ENCODE data around the gene MTRFR.
"Not testable (repeated sequence)": the region's sequence is repeated elsewhere in the genome, so short reads cannot be mapped to it uniquely, and the experiment has no call there.

The MTRFR gene

DNA sequence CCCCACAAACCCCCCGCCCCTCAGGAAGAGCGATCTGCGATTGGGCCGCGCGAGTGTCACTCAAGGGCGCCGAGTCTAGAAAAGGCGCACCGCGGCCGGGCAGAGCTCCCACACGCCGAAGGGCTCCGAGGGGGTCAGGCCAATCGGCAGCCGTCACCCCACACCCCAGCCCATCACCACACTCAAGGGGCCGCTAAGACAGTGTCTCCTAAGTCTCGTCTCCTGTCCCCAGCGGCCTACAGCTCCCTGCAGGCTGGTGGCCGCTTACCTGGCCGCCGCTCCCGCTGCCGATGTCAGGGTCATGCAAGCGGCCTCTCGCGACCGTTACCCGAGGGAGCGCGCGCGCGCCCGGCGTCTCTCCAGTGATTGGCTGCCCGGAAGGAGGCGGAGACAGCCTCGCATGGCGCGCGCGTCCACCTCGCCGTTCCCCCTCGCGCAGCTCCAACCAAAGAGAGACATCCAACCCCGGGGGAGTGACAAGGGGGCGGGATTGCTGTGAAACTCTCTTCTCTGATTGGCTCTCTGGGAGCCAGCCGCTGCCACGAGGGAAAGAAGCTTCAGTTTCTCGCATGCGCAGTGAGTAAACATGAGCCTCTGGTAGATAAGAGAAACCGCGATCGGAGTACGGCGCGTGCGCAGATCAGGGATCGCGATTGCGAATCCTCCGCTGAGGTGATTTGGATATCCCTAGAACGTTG lies at the start of gene MTRFR, which contains the start of gene MPHOSPH9:
TSS of gene MTRFR (plus strand) at position 630 of the 698 bp plus-strand sequence. CDS start 20,239 bp downstream, outside the sequence.
TSS of gene MPHOSPH9 (minus strand) at position 335 of the 698 bp plus-strand sequence. CDS start 2,777 bp downstream, outside the sequence.
- DNase-seq (ENCODE audit: low spot score): peak; percentile 100

DNA sequence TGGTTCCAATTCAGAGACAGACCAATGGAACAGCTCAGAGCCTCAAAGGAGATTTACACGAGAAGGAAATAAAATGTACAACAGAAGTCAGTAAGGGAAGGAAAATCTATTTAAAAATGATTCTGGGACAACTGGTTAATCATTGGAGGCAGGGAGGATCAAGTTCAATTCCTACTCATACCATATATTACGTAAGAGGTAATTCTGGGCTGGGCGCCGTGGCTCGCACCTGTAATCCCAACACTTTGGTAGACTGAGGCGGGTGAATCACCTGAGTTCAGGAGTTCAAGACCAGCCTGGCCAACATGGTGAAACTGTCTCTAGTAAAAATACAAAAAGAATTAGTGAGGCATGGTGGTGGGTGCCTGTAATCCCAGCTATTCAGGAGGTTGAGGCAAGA lies 45.6 kb upstream of the MTRFR start:
- DNase-seq (ENCODE audit: low spot score): no peak

DNA sequence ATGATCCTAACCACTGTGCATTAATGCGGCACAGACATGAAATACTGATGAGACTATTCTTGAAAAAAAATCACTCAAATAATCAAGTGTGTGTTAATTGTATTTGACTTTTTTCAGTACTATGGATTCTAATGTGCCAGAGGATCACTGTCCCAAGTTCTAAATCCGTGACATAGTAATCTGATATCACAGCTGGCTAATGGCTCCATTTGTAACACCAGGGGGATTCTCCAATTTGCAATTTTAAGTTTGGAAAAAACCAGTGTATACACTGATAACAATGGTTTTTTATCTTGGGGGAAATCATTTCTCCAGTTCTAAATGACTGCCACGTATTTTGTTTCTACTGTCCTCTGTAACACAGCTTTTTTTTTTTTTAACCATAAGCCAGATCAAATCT lies 33.3 kb upstream of the MTRFR start:
- no peak for DNase-seq (ENCODE audit: low spot score)

DNA sequence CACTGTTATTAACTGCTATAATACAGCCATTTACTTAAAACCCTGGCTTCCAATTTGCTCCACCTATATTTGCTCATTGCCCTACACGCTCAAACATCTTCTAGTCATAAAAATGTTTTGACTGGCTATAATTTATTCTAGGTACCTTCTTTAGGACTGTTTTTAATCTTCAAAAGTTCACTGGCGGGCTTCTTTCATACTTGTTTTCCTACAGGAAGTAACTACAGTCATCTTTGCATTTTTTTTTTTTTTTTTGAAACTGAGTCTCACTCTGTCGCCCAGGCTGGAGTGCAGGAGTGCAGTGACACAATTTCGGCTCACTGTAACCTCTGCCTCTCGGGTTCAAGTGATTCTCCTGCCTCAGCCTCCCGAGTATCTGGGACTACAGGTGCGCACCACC lies 32.8 kb upstream of the MTRFR start:
- DNase-seq (ENCODE audit: low spot score): no peak

DNA sequence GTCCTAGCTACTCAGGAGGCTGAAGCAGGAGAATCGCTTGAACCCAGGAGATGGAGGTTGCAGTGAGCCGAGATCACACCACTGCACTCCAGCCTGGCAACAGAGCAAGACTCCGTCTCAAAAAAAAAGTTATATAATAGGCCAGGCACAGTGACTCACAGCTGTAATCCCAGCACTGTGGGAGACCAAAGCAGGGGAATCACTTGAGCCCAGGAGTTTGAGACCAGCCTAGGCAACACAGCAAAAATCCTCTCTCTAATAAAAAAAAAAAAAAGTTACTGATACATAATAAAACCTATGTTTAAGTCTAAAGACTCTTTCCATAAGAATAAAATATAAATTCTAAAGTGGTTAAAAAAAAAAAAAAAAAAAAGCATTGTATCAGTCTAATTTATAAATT lies 26.4 kb upstream of the MTRFR start:
- not testable (repeated sequence) for DNase-seq (ENCODE audit: low spot score)

DNA sequence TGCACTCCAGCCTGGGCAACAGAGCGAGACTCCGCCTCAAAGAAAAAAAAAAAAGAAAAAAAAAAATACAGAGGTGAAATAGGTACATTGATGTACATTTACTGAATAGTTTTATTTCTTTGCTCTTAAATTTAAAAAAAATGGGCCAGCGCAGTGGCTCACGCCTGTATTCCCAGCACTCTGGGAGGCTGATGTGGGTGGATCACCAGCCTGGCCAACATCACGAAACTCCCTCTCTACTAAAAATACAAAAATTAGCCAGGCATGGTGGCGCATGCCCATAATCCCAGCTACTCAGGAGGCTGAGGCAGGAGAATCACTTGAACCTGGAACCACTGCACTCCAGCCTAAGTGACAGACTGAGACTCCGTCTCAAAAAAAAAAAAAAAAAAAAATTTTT lies 25.4 kb upstream of the MTRFR start:
- not testable (repeated sequence) for DNase-seq (ENCODE audit: low spot score)

DNA sequence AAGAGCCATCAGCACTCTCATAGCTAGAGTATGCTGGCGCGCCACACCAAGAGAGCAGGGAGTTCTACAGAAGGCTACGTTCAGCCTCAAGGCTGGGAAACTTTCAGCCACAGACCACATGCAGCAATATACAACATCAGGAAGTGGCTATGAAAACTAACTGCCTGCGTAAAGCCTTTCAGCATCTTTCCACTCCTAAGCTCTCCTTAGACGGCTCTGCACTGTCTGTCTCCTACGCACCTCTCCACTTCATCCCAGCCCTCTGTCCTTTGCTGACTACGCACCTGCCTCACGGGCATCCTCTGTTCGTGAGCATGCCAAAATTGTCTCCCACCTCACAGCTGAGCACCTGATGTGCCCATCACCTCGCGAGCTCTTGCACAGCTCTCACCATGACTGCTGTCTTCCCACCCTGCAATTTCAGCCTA lies 10.0 kb upstream of the MTRFR start:
- no peak for DNase-seq (ENCODE audit: low spot score)

DNA sequence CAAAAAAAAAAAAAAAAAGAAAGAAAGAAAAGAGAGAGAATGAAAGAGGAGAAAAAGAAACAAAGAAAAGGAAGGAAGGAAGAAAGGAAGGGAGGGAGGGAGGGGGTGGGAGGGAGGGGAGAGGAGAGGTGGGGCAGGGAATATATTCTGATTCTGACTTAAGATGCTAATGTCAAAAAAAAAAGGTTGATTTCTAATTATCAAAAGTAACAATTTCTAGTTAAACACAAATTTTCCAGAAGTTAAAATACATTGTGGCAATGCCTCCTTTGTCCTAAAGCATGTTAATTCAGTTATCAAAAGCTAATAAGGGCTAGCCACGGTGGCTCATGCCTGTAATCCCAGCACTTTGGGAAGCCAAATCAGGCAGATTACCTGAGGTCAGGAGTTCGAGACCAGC lies 7.8 kb upstream of the MTRFR start:
- DNase-seq (ENCODE audit: low spot score): no peak

DNA sequence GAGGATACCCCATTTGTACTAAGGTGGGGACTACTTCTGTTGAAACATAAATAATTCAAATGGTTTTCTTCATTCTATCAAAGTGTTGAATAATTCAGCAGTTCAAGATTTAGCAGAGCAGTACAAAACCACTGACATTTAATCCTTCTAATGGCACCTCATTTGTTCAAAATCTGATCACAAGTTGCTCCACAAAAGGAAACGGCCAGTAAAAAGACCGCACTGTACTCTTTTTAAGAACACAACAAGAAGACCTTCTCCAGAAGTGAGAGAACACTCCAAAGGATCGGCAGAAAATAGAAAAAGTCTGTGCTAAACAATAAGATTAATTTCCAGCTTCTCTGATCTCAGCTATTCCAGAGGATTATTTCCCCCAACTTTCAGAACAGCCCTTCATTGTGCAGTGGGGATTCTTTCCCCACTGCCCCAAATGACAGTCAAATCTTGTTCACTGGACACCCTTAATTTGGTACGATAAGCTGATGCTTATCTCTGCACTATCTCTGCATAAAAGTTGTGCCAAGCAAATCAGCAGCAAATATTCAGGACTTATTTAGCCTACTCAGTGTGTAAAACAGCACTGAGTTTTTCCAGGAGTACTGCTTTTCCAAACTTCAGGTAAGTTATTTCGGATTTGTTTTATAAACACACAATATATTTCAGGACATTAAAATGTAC lies 5.5 kb upstream of the MTRFR start:
- DNase-seq (ENCODE audit: low spot score): no peak

DNA sequence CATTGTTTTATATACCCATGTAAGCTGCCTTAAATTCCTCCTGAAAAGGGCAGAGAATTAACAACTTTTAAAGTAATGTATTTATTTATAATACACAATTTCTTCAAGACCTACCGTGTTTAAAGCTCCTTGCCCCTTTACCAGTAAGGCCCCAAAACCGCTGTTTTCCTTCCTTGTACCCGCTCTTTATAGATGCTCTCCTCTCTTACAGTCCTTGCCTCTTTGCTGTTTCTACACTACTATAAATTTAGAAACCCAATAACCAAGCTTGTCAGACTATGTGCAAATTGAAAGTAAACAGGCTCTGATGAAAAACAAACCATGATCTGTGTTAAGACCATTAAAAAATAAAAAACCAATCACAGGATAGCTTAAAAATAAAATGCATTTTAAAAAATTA lies 4.2 kb upstream of the MTRFR start:
- DNase-seq (ENCODE audit: low spot score): no peak

DNA sequence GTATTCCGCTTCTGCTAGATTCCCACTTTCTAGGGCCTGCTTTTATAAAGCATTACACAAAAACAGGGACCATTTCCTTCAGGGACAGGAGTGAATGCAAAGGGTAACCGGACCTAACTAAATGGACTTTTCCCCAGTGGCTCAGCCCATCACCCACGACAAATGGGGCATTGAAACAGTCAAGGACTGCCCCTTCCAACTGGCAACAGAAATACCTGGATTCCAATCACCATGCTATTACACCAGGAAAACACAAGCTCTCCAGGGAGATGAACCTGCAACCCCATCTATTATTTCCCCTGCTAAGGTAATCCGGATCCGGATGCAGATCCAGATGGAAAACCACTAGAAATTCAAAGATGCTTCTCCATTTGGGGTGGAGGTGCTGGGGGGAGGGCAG lies 1.3 kb upstream of the MTRFR start:
- DNase-seq (ENCODE audit: low spot score): no peak

DNA sequence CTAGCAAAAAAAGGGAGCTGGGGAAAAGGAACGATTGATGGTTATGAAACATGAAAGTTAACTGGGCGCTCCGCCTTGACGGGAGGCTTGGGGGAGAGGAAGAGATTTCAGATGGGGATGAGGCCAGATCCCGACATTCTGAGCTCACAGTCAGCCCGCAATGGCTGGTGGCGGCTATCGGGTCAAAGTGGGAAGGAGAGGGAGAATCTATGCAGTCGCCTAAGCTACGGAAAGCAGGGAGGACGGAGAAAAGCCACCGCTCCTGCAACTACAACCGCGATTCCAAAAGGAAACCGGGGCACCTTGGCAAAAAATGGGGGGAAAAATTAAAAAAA lies 797 bp upstream of the MTRFR start:
- DNase-seq (ENCODE audit: low spot score): no peak

DNA sequence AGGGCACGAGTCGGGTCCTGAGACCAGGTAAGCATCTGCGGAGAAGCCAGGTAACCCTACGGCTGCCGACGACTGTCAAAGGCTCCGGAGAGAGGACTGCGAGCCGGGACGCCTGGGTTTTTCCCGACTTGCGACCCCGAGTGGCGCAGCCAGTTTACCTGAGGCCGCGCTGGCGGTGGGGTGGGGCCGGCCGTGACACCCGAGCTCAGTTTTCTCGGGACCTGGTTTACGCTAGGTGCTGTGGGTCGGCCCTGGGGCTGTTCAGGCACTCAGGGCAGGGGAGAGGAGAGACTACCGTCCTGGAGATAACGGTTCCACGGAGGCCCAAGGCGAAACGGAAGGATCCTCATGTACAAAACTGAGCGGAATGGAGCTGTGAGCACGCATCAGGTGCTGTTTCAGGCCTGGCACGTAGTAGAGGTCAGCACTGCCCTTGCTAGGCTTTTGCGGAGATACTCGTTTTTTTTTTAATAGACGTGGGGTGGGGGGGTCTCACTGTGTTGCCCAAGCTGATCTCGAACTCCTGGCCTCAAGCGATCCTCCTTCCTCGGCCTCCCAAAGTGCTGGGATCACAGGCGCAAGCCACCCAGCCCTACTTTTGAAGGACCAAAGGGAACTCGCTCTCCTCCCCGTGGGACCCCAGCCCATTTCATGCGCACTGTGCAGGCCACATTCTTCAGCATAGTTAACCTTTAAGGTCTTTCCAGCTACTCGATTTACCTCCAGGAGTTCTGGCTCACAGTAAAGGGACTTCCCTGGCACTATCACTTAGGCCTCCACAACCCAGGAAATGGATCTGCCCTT lies 471 bp downstream of the MTRFR start:
- DNase-seq (ENCODE audit: low spot score): no peak

DNA sequence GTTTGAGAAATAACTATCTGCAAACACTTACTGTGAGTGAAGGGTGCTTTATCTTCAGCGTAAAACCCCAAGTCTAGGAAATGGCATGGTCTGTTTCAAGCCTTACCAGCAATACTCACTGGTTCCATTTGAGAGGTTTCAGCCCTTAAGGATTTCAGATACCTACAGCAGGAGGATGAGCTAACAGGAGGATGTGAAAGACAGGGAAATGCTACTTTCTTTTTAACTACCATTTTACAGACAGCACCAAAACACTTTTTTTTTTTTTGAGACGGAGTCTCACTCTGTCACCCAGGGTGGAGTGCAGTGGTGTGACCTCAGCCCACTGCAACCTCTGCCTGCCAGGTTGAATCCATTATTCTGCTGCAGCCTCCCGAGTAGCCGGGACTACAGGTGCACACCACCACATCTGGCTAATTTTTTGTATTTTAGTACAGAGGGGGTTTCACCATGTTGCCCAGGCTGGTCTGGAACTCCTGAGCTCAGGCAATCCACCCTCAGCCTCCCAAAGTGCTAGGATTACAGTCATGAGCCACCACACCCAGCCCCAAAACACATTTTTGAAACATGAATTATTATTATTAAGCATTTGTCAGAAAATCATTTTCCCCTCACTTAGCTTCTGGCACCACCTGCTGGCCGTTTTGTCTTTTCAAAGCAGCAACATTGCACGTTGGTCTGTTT lies 4.6 kb downstream of the MTRFR start:
- DNase-seq (ENCODE audit: low spot score): peak; percentile 35

DNA sequence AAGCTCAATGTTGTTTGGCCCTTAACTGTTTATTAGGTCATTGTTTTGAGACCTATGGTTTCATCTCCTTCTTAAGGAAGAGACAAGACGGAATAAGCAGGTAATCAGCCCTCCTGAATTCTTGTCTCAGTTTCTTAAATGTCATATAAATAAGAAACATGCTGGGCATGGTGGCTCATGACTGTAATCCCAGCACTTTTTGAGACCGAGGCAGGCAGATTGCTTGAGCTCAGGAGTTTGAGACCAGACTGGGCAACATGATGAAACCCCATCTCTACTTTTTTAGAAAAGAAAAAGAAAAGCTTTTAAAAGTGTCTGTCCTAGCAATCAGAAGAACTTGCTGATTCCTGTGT lies 5.1 kb downstream of the MTRFR start:
- DNase-seq (ENCODE audit: low spot score): no peak

DNA sequence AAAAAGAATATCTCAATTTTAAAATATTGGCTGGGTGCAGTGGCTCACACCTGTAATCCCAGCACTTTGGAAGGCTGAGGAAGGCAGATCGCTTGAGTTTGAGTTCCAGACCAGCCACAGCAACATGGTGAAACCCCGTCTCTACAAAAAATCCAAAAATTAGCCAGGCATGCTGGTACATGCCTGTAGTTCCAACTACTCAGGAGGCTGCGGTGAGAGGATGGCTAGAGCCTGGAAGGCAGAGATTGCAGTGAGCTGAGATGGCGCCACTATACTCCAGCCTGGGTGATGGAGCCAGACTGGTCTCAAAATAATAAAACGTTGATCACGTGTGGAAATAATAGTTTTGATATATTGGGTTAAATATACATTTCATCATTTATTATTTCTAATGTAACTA lies 5.7 kb downstream of the MTRFR start:
- no peak for DNase-seq (ENCODE audit: low spot score)

DNA sequence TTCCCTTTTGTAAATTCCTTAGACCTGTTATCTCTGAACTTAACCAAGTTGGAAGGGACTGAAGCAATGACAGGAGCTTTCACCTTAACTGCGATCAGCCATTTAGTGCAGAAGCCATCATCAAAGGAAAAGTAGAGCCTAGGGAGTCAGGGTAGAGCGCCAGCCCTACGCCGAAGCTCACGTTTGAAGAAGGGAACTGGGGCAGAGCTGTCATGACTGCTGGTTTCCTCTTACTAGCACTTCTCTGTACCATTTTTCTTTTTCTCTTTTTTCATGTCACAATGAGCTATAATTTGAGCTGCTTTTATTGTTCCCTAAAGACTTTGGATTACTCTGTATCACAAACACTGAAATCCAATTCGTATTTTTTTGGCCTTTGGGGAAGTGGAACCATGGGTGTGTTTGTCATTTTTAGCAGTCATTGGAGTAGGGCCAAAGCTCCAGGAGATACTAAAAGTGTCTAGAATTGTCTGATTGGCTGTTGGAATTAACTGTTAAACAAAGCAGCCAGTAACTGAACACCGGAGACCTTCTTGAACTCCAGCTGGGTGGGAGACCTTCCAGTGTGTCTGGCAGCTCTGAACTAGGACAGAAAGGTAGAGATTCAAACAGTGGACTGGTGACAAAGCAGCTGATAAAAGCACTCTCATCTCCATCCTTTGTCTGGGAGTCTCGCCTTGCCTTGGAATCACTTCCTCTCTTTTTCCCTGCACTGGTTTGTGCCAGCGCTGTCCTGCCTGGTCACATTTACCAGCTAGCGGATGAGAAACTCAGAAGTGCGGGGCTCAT lies 9.1 kb downstream of the MTRFR start:
- no peak for DNase-seq (ENCODE audit: low spot score)

DNA sequence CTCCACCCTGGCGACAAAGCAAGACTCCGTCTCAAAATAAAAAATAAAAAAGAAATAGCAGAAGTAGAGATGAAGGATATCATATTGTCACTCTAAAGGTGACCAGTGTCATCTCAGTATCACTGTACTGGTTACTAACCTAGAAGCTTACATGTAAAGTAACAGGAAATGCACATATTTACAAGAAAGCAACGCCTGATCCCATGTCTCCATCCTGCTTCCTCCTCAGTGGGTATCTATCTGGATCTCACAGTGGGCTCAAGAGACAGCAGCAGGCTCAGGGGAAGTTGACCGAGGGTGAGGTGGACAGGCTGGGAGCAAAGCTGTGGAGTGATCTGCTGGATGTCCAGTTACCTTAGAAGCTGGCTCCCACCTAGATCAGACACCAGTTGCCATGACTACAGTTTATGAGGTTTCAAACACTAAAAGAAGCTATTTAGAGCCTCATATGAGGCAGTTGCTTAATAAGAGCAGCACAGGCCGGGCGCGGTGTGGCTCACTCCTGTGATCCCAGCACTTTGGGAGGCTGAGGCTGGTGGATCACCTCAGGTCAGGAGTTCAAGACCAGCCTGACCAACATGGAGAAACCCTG lies 10.5 kb downstream of the MTRFR start:
- DNase-seq (ENCODE audit: low spot score): no peak

DNA sequence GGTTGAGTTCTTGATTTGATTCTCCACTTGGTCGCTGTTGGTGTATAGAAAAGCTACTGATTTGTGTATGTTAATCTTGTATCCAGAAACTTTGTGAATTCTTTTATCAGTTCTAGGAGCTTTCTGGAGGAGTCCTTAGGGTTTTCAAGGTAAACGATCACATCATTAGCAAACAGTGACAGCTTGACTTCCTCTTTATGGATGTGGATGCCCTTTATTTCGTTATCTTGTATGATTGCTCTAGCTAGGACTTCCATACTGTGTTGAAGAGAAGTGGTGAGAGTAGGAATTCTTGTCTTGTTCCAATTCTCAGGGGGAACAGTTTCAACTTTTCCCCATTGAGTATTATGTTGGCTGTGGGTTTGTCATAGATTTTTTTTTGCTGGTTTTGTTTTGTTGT lies 12.4 kb downstream of the MTRFR start:
- DNase-seq (ENCODE audit: low spot score): no peak

DNA sequence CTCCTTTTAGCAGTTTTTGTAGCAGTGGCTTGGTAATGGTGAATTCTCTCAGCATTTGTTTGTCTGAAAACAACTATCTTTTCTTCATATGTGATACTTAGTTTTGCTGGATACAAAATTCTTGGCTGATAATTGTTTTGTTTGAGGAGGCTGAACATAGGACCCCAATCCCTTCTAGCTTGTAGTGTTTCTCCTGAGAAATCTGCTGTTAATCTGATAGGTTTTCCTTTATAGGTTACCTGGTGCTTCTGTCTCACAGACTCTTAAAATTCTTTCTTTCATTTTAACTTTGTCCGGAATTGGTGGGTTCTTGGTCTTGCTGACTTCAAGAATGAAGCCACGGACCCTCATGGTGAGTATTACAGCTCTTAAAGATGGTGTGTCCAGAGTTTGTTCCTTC lies 14.9 kb downstream of the MTRFR start:
- DNase-seq (ENCODE audit: low spot score): not testable (repeated sequence)

Data from globus pallidus (tissue), 1 donor.